Activated CD8-positive, alpha-beta T cell treated with anti-CD3 and anti-CD28 coated beads for 36 hours (primary cell): ENCODE results near the gene TULP1. TPM values are rescaled to one million over a fixed set of nuclear protein-coding genes. Genes with fewer than 3 reads are reported as not detected.

Experiments
- ATAC-seq: fragments of 200-7000 bp; cut with Tn5 transposase; one replicate; pipeline ENCODE4 v1.10.0; 2021; ENCODE audit warnings: mild to moderate bottlenecking, moderate library complexity
- CTCF ChIA-PET: fragments of 350-600 bp; sonication (Branson Sonifier 250); formaldehyde crosslinking; loops from one replicate; lab custom pipeline; 2021; ENCODE audit warnings: antibody characterized with exemption; lab: Charles Lee
- POLR2A ChIA-PET: fragments of 350-600 bp; sonication (Branson Sonifier 250); formaldehyde crosslinking; loops from one replicate; lab custom pipeline; 2021; ENCODE audit warnings: antibody characterized with exemption; lab: Charles Lee
- DNase-seq: peaks from one replicate; pipeline ENCODE4 v3.0.0-alpha.2; 2020
- H3K27ac Mint-ChIP-seq: one replicate; pipeline ENCODE4 v1.8.0; 2021; ENCODE audit warnings: mild to moderate bottlenecking, mixed read lengths
- H3K27me3 Mint-ChIP-seq: one replicate; pipeline ENCODE4 v1.8.0; 2021; ENCODE audit warnings: mixed read lengths
- H3K36me3 Mint-ChIP-seq: one replicate; pipeline ENCODE4 v1.8.0; 2021; ENCODE audit warnings: low read depth, mixed read lengths
- H3K4me1 Mint-ChIP-seq: one replicate; pipeline ENCODE4 v1.8.0; 2021; ENCODE audit warnings: low read depth, mixed read lengths
- H3K4me3 Mint-ChIP-seq: one replicate; pipeline ENCODE4 v1.8.0; 2021; ENCODE audit warnings: mild to moderate bottlenecking, moderate library complexity, mixed read lengths
- H3K9me3 Mint-ChIP-seq: one replicate; pipeline ENCODE4 v1.8.0; 2021; ENCODE audit warnings: mixed read lengths
- intact Hi-C: fragments of 100-400 bp; cut with micrococcal nuclease; formaldehyde crosslinking; loops from one replicate; pipeline ENCODE4 v1.10.0; 2022
- total RNA-seq, 2 experiments: library from RNA; stranded (reverse); gene quantifications; one replicate each; pipeline ENCODE4 v1.2.3, GENCODE V29; 2021
- TF ChIP-seq, protein P1 (sequence below): fragments of 200-600 bp; IDR thresholded peaks from one replicate; pipeline ENCODE4 v1.8.0; 2022; ENCODE audit warnings: antibody characterized with exemption, mild to moderate bottlenecking

The TULP1 gene
- total RNA-seq, 2 experiments from 2014 or later, result not detected

GRCh38 chr6:35493307-35493983 is 19.3 kb downstream of the TULP1 start:
- DNase-seq (no peak), ATAC-seq (no peak)
- ChIA-PET POLR2A (interaction anchor here (24.5 kb wide), 1 partner anchor 22 kb away, joined by 327 read pairs; the partner anchor contains the start of gene RPL10A), CTCF (interaction anchor here (1.0 to 1.2 kb wide), 2 partner anchors 12 to 59 kb away, joined by 3 to 4 read pairs; no protein-coding TSS in a partner anchor)
- no peaks in the 10 kb centered on the region for H3K36me3 Mint-ChIP-seq
- no peak overlapping the region for H3K4me3 Mint-ChIP-seq
- intact Hi-C loops, result no loop called here
- H3K9me3 Mint-ChIP-seq, result no peaks in the 10 kb centered on the region
- H3K4me1 Mint-ChIP-seq, result peaks cover 10% of the 10 kb centered on the region
- no peak overlapping the region for H3K27ac Mint-ChIP-seq
- TF ChIP-seq, protein P1, sequence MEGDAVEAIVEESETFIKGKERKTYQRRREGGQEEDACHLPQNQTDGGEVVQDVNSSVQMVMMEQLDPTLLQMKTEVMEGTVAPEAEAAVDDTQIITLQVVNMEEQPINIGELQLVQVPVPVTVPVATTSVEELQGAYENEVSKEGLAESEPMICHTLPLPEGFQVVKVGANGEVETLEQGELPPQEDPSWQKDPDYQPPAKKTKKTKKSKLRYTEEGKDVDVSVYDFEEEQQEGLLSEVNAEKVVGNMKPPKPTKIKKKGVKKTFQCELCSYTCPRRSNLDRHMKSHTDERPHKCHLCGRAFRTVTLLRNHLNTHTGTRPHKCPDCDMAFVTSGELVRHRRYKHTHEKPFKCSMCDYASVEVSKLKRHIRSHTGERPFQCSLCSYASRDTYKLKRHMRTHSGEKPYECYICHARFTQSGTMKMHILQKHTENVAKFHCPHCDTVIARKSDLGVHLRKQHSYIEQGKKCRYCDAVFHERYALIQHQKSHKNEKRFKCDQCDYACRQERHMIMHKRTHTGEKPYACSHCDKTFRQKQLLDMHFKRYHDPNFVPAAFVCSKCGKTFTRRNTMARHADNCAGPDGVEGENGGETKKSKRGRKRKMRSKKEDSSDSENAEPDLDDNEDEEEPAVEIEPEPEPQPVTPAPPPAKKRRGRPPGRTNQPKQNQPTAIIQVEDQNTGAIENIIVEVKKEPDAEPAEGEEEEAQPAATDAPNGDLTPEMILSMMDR, result no peak
- peaks cover 1% of the 10 kb centered on the region for H3K27me3 Mint-ChIP-seq

DNA sequence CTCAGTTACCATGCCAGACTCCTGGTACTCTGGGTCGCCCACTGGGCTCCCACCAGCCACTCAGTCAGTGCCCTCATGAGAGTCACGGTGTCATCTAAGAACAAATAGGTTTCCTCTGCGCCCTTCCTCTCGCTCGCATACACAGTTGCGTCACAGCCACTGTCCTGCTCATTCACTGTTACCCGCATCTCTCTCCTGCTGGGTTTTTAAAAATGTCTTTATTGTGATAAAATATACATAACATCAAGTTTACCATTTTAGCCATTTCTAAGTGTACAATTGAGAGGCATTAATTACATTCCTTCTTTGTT is 19.8 kb downstream of the TULP1 start:
- ATAC-seq (no peak), DNase-seq (no peak)
- Mint-ChIP-seq H3K9me3 (no peaks in the 10 kb centered on the region), H3K4me1 (peaks cover 12% of the 10 kb centered on the region), H3K27me3 (no peaks in the 10 kb centered on the region), H3K27ac (no peak overlapping the region), H3K36me3 (no peaks in the 10 kb centered on the region), H3K4me3 (no peak overlapping the region)
- ChIA-PET POLR2A (interaction anchor here (24.5 kb wide), 1 partner anchor 21 kb away, joined by 327 read pairs; the partner anchor contains the start of gene RPL10A), CTCF (interaction anchor here (1.0 to 1.2 kb wide), 2 partner anchors 11 to 59 kb away, joined by 3 to 4 read pairs; no protein-coding TSS in a partner anchor)
- TF ChIP-seq, protein P1, result no peak
- intact Hi-C loops, result no loop called here

- no peaks in the 10 kb centered on the region for H3K36me3 Mint-ChIP-seq
- no peaks in the 10 kb centered on the region for H3K9me3 Mint-ChIP-seq
- intact Hi-C loops, result no loop called here
- H3K4me3 Mint-ChIP-seq, result no peak overlapping the region
- DNase-seq (no peak), ATAC-seq (no peak)
- H3K4me1 Mint-ChIP-seq, result peaks cover 17% of the 10 kb centered on the region
- CTCF ChIA-PET, result interaction anchor here (1.2 kb wide), 2 partner anchors 11 to 25 kb away, joined by 3 read pairs; partner anchors contain the start of gene RPL10A
- H3K27ac Mint-ChIP-seq, result no peak overlapping the region
- POLR2A ChIA-PET, result interaction anchor here (1.3 to 24.5 kb wide), 2 partner anchors 10 to 21 kb away, joined by 3 to 327 read pairs; partner anchors contain the start of gene RPL10A
- H3K27me3 Mint-ChIP-seq, result no peaks in the 10 kb centered on the region
- TF ChIP-seq, protein P1, result no peak
These were observed 20.3 kb downstream of the TULP1 start for GRCh38 chr6:35492258-35492973.

DNA sequence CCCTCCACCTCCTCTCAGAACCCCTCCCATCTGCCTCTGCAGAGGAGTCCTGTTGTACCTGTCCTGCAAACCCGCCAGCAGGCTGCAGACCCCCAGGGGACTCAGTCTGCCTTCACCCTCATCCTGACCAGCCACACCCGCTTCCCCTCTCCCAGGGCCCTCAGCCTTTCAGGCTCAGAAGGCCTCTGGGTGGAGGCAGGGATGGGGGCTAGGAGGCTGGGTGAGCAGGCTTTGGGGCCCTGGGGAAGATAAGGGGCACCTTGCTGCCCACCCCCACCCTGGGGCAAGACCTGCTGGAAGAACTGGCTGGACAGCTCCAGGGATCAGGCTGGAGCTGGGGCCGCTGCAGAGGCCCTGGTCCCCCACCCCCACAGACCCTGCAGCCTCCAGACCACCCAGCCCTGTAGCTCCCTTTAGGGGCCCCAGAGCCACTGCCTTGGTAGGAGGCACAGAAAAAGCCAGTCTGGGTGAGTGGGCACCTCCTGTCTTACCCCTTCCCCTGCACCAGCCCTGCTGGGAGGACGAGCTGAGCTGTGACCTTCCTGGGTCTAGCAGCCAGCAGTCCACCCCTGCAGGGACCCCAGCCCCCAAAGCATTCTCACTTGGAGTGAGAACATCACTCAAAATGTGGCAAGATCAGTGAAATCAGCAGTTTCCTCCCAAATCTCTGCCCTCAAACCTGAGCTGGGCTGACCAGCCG is 21.0 kb downstream of the TULP1 start:
- no peak for ATAC-seq
- ChIA-PET POLR2A (interaction anchor here (1.3 to 24.5 kb wide), 2 partner anchors 9 to 20 kb away, joined by 3 to 327 read pairs; partner anchors contain the start of gene RPL10A), CTCF (interaction anchor here (0.9 to 1.2 kb wide), 2 partner anchors 24 to 32 kb away, joined by 3 read pairs; partner anchors contain the start of gene RPL10A)
- Mint-ChIP-seq H3K4me1 (peaks cover 17% of the 10 kb centered on the region), H3K27ac (no peak overlapping the region), H3K27me3 (no peaks in the 10 kb centered on the region), H3K4me3 (no peak overlapping the region), H3K9me3 (no peaks in the 10 kb centered on the region), H3K36me3 (no peaks in the 10 kb centered on the region)
- TF ChIP-seq, protein P1, result no peak
- intact Hi-C loops, result no loop called here
- DNase-seq, result no peak
